HepG2 (cell line): ENCODE results near the gene PFKFB2. TPM values are rescaled to one million over a fixed set of nuclear protein-coding genes. Genes with fewer than 3 reads are reported as not detected.
A peak's percentile ranks its signal among the peaks of the same experiment; 100 is the strongest.

Source experiments
- EHMT2 ChIP-seq: fragments of 200-600 bp; sonication (generic); IDR thresholded peaks from 2 replicates; pipeline ENCODE4 v1.7.0; 2017; ENCODE audit warnings: antibody characterized with exemption, low read depth, low read length, borderline replicate concordance
- GABPB1 ChIP-seq: IDR thresholded peaks from 2 replicates; pipeline ENCODE4 v1.6.1; 2016; ENCODE audit warnings: mild to moderate bottlenecking, missing genetic modification reagents, moderate library complexity, missing compliant biosample characterization
- KDM5A ChIP-seq: fragments of 200-600 bp; sonication (generic); IDR thresholded peaks from 2 replicates; pipeline ENCODE4 v1.7.0; 2018; ENCODE audit warnings: antibody characterized with exemption, mild to moderate bottlenecking, low read length, borderline replicate concordance
- NBN ChIP-seq: fragments of 450-650 bp; conservative IDR thresholded peaks from 2 replicates; pipeline ENCODE4 v1.6.1; 2017
- NCOA1 ChIP-seq: sonication (generic); formaldehyde crosslinking; IDR thresholded peaks from 2 replicates; pipeline ENCODE4 v1.9.0; 2021; ENCODE audit warnings: missing genetic modification reagents
- RFX5 ChIP-seq: IDR thresholded peaks from 2 replicates; pipeline ENCODE4 v1.6.1; 2011; ENCODE audit warnings: low read depth, low read length, improper control_type of control experiment
- ZMYM4 ChIP-seq: sonication (generic); formaldehyde crosslinking; IDR thresholded peaks from 2 replicates; pipeline ENCODE4 v1.8.1; 2023; ENCODE audit warnings: mild to moderate bottlenecking, missing genetic modification reagents
- ZNF235 ChIP-seq: sonication (generic); formaldehyde crosslinking; IDR thresholded peaks from 2 replicates; pipeline ENCODE4 v1.8.1; 2023; ENCODE audit warnings: mild to moderate bottlenecking, missing genetic modification reagents, borderline replicate concordance
- ZNF33A ChIP-seq: sonication (generic); formaldehyde crosslinking; IDR thresholded peaks from 2 replicates; pipeline ENCODE4 v1.5.1; 2020; ENCODE audit warnings: missing genetic modification reagents, mild to moderate bottlenecking, moderate library complexity, borderline replicate concordance
- ZNF543 ChIP-seq: sonication (generic); formaldehyde crosslinking; IDR thresholded peaks from 2 replicates; pipeline ENCODE4 v1.4.0; 2020; ENCODE audit warnings: mild to moderate bottlenecking, missing genetic modification reagents
- ZNF7 ChIP-seq: IDR thresholded peaks from 2 replicates; pipeline ENCODE4 v1.6.1; 2016; ENCODE audit warnings: missing biosample characterization, missing genetic modification reagents
- ZNF709 ChIP-seq: sonication (generic); formaldehyde crosslinking; IDR thresholded peaks from 2 replicates; pipeline ENCODE4 v1.5.0; 2020; ENCODE audit warnings: mild to moderate bottlenecking, missing genetic modification reagents
- ZNF746 ChIP-seq: sonication (generic); formaldehyde crosslinking; IDR thresholded peaks from 2 replicates; pipeline ENCODE4 v1.8.0; 2022; ENCODE audit warnings: mild to moderate bottlenecking, missing genetic modification reagents
- polyA plus RNA-seq, 8 experiments: library from polyadenylated mRNA; depleted of rRNA in 3 of 8; stranded (reverse) in 7 of 8; unstranded in 1 of 8; fragments of >200 nt; fragmentation: Illumina TruSeq in 4 of 8; extraction: Trizol in 4 of 8; gene quantifications; 2 replicates each; pipeline versions ENCODE4 v1.2.1 to v1.2.3, GENCODE V29; 2011 to 2016; ENCODE audit warnings: low read depth in 4 of 8, missing spikeins in 1 of 8, mixed read lengths in 1 of 8; ENCODE audit not compliant: insufficient read depth in 1 of 8
- total RNA-seq, 5 experiments: library from RNA; depleted of rRNA; stranded (reverse); fragments of >200 nt; fragmentation: Illumina TruSeq; extraction: Trizol; gene quantifications; 2 replicates each; pipeline ENCODE4 v1.2.3, GENCODE V29; 2016; ENCODE audit warnings: low read depth in 1 of 5
- TF ChIP-seq, protein P1 (sequence below): sonication (generic); formaldehyde crosslinking; IDR thresholded peaks from 2 replicates; pipeline ENCODE4 v1.4.0; 2020; ENCODE audit warnings: mild to moderate bottlenecking, missing genetic modification reagents
- TF ChIP-seq, protein P2 (sequence below), 2 experiments: fragments of 450-650 bp in 1 of 2; sonication (generic) in 1 of 2; formaldehyde crosslinking in 1 of 2; IDR thresholded peaks; 2 replicates each; pipeline versions ENCODE4 v1.6.1 to v1.8.0; 2016 to 2022; ENCODE audit warnings: antibody characterized with exemption in 1 of 2, mild to moderate bottlenecking in 1 of 2, missing genetic modification reagents in 1 of 2

PFKFB2 gene
- total and polyA plus RNA-seq, 2 of the 13 experiments (the other 11 are each of a cell fraction or from before 2014, with no cell fraction given) = 4.6 to 10.6 TPM

DNA sequence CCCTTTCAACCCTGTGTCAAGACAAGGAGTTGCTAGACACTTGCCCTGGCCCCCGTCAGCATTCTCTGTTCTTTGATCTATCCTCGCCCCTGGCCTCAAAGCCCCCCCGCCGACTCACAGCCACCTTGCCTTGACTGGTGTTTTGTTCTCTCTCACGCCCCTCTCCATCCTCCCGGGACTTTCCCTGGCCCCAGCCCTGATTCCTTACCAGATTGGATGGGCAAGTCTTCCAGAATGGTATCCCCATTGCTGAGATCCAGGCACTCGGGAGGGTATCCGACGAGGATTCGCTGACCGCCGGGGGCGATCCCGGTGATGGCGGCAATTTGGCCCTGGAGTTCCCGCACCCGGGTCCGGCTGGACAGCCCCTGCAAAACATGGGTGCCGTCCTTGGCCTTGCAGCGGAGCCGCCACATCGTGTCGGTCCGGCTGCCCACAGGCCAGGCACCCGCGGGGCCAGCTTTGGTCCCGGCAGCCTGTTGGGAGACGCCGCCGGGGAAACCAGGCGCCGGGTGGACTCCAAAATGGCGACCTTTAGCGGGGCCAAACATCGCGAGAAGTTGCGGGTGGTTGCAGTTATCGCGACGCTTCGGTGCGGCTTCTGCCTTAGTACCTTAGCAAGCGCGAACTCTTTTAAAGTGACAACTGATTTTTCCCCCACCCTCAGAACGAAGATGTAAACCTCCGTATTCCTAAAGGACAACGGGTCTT, 2.4 kb upstream of the PFKFB2 start (continued):
- TF ChIP-seq, protein P1, sequence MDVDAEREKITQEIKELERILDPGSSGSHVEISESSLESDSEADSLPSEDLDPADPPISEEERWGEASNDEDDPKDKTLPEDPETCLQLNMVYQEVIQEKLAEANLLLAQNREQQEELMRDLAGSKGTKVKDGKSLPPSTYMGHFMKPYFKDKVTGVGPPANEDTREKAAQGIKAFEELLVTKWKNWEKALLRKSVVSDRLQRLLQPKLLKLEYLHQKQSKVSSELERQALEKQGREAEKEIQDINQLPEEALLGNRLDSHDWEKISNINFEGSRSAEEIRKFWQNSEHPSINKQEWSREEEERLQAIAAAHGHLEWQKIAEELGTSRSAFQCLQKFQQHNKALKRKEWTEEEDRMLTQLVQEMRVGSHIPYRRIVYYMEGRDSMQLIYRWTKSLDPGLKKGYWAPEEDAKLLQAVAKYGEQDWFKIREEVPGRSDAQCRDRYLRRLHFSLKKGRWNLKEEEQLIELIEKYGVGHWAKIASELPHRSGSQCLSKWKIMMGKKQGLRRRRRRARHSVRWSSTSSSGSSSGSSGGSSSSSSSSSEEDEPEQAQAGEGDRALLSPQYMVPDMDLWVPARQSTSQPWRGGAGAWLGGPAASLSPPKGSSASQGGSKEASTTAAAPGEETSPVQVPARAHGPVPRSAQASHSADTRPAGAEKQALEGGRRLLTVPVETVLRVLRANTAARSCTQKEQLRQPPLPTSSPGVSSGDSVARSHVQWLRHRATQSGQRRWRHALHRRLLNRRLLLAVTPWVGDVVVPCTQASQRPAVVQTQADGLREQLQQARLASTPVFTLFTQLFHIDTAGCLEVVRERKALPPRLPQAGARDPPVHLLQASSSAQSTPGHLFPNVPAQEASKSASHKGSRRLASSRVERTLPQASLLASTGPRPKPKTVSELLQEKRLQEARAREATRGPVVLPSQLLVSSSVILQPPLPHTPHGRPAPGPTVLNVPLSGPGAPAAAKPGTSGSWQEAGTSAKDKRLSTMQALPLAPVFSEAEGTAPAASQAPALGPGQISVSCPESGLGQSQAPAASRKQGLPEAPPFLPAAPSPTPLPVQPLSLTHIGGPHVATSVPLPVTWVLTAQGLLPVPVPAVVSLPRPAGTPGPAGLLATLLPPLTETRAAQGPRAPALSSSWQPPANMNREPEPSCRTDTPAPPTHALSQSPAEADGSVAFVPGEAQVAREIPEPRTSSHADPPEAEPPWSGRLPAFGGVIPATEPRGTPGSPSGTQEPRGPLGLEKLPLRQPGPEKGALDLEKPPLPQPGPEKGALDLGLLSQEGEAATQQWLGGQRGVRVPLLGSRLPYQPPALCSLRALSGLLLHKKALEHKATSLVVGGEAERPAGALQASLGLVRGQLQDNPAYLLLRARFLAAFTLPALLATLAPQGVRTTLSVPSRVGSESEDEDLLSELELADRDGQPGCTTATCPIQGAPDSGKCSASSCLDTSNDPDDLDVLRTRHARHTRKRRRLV = no peak
- 0 out of 2 replicates have a peak, but pooled peaks have one; percentile 5 for TF ChIP-seq RFX5
- 0 out of 2 replicates have a peak, but pooled peaks have one; percentile 24 for TF ChIP-seq ZNF33A (CRISPR knock-in tag)
- TF ChIP-seq ZNF235 (CRISPR knock-in tag) = 0 out of 2 replicates have a peak, but pooled peaks have one; percentile 88
- peak; percentile 29; the same call in 1 of the 2 replicates for TF ChIP-seq ZNF746
- no peak for TF ChIP-seq EHMT2
- TF ChIP-seq, protein P2, sequence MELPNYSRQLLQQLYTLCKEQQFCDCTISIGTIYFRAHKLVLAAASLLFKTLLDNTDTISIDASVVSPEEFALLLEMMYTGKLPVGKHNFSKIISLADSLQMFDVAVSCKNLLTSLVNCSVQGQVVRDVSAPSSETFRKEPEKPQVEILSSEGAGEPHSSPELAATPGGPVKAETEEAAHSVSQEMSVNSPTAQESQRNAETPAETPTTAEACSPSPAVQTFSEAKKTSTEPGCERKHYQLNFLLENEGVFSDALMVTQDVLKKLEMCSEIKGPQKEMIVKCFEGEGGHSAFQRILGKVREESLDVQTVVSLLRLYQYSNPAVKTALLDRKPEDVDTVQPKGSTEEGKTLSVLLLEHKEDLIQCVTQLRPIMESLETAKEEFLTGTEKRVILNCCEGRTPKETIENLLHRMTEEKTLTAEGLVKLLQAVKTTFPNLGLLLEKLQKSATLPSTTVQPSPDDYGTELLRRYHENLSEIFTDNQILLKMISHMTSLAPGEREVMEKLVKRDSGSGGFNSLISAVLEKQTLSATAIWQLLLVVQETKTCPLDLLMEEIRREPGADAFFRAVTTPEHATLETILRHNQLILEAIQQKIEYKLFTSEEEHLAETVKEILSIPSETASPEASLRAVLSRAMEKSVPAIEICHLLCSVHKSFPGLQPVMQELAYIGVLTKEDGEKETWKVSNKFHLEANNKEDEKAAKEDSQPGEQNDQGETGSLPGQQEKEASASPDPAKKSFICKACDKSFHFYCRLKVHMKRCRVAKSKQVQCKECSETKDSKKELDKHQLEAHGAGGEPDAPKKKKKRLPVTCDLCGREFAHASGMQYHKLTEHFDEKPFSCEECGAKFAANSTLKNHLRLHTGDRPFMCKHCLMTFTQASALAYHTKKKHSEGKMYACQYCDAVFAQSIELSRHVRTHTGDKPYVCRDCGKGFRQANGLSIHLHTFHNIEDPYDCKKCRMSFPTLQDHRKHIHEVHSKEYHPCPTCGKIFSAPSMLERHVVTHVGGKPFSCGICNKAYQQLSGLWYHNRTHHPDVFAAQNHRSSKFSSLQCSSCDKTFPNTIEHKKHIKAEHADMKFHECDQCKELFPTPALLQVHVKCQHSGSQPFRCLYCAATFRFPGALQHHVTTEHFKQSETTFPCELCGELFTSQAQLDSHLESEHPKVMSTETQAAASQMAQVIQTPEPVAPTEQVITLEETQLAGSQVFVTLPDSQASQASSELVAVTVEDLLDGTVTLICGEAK (IDR thresholded peaks at IDR 0.05) = no peak
- TF ChIP-seq, protein P2 (CRISPR knock-in tag; IDR thresholded peaks at IDR 0.05) = peak; percentile 82
- TF ChIP-seq ZNF7 (CRISPR knock-in tag) = peak; percentile 50; the same call in 1 of the 2 replicates
- TF ChIP-seq NBN = no peak
- TF ChIP-seq GABPB1 (CRISPR knock-in tag) = peak; percentile 76; the same call in 1 of the 2 replicates
- TF ChIP-seq KDM5A = peak; percentile 88
- peak; percentile 95 for TF ChIP-seq ZMYM4 (CRISPR knock-in tag)
- TF ChIP-seq ZNF543 (CRISPR knock-in tag) = peak; percentile 78; the same call in 1 of the 2 replicates
- no peak for TF ChIP-seq NCOA1 (CRISPR knock-in tag)
- 0 out of 2 replicates have a peak, but pooled peaks have one; percentile 38 for TF ChIP-seq ZNF709
